Suprapubic skin (tissue), 4 donors: ENCODE measurements around the gene ICAM1. TPM values are rescaled to one million over a fixed set of nuclear protein-coding genes. Genes with fewer than 3 reads are reported as not detected.
A peak's percentile ranks its signal among the peaks of the same experiment; 100 is the strongest.

ENCODE experiments used
- DNase-seq, 2 donors: peaks; one replicate each; pipeline ENCODE4 v3.0.0-alpha.2; 2019; ENCODE audit warnings: low spot score in 2 of 2
- H3K27ac ChIP-seq: fragments of 200-600 bp; sonication (generic); one replicate; pipeline ENCODE4 v1.5.1; 2019
- H3K27me3 ChIP-seq: fragments of 200-600 bp; sonication (generic); one replicate; pipeline ENCODE4 v1.5.1; 2019
- H3K36me3 ChIP-seq: fragments of 200-600 bp; sonication (generic); one replicate; pipeline ENCODE4 v1.5.1; 2019
- H3K4me1 ChIP-seq: fragments of 200-600 bp; sonication (generic); one replicate; pipeline ENCODE4 v1.5.1; 2019
- H3K4me3 ChIP-seq: fragments of 200-600 bp; sonication (generic); one replicate; pipeline ENCODE4 v1.5.1; 2019; ENCODE audit warnings: mild to moderate bottlenecking
- H3K9me3 ChIP-seq: fragments of 200-600 bp; sonication (generic); one replicate; pipeline ENCODE4 v1.5.1; 2019
- EP300 ChIP-seq: sonication (generic); formaldehyde crosslinking; IDR thresholded peaks from one replicate; pipeline ENCODE4 v1.6.1; 2017; ENCODE audit warnings: antibody characterized with exemption
- POLR2A ChIP-seq, 2 donors: fragments of 450-650 bp; IDR thresholded peaks; one replicate each; pipeline ENCODE4 v1.6.1; 2017; ENCODE audit warnings: antibody characterized with exemption in 2 of 2, mild to moderate bottlenecking in 2 of 2, moderate library complexity in 2 of 2
- POLR2AphosphoS5 ChIP-seq, 3 donors: sonication (generic); formaldehyde crosslinking; IDR thresholded peaks; one replicate each; pipeline ENCODE4 v1.6.1; 2017; ENCODE audit warnings: antibody characterized with exemption in 3 of 3
- WGBS: methylation state at CpG from one replicate; pipeline ENCODE4 v1.1.5; 2018; 5-methylcytosine and 5-hydroxymethylcytosine counted together
- total RNA-seq, 4 donors: library from RNA; depleted of rRNA; stranded (reverse); fragments of >200 nt; gene quantifications; one replicate each; pipeline ENCODE4 v1.1.0, GENCODE V29; 2016
- TF ChIP-seq, protein P1 (sequence below), 2 donors: fragments of 200-600 bp in 1 of 2; fragments of 450-650 bp in 1 of 2; sonication (generic) in 1 of 2; IDR thresholded peaks; one replicate each; pipeline ENCODE4 v1.5.1; 2016 to 2019; ENCODE audit warnings: antibody characterized with exemption in 2 of 2, mild to moderate bottlenecking in 1 of 2, moderate library complexity in 1 of 2

ICAM1 gene
- total RNA-seq, 4 donors from 2014 or later, result 9.1 to 11.1 (median 9.6) TPM

GRCh38 chr19:10309423-10309822, 38.5 kb downstream of the ICAM1 start, which contains the start of gene ZGLP1:
ZGLP1 (minus strand) TSS chr19:10309815.
- 88% methylated on average over 19 of the region's 24 CpGs for WGBS
- no peak within 1 kb of the TSS for H3K4me3 ChIP-seq
- no peak for DNase-seq

GRCh38 chr19:10315335-10316214, 44.7 kb downstream of the ICAM1 start, which contains the start of gene FDX2:
FDX2 (minus strand) TSS chr19:10316015; CDS start chr19:10315996, 19 bp downstream.
- H3K36me3 ChIP-seq, result peaks cover 42% of the 10 kb centered on the region
- no peak for TF ChIP-seq POLR2A (IDR thresholded peaks at IDR 0.05)
- TF ChIP-seq EP300, result no peak
- TF ChIP-seq POLR2AphosphoS5 (IDR thresholded peaks at IDR 0.05), result no peak
- TF ChIP-seq, protein P1, sequence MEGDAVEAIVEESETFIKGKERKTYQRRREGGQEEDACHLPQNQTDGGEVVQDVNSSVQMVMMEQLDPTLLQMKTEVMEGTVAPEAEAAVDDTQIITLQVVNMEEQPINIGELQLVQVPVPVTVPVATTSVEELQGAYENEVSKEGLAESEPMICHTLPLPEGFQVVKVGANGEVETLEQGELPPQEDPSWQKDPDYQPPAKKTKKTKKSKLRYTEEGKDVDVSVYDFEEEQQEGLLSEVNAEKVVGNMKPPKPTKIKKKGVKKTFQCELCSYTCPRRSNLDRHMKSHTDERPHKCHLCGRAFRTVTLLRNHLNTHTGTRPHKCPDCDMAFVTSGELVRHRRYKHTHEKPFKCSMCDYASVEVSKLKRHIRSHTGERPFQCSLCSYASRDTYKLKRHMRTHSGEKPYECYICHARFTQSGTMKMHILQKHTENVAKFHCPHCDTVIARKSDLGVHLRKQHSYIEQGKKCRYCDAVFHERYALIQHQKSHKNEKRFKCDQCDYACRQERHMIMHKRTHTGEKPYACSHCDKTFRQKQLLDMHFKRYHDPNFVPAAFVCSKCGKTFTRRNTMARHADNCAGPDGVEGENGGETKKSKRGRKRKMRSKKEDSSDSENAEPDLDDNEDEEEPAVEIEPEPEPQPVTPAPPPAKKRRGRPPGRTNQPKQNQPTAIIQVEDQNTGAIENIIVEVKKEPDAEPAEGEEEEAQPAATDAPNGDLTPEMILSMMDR (IDR thresholded peaks at IDR 0.05), result no peak
- H3K27ac ChIP-seq, result no peak within 1 kb of the TSS
- H3K9me3 ChIP-seq, result no peaks in the 10 kb centered on the region
- H3K4me3 ChIP-seq, result peak within 1 kb of the TSS; percentile 85
- peak; percentile 92 to 94 for DNase-seq
- H3K27me3 ChIP-seq, result no peaks in the 10 kb centered on the region
- H3K4me1 ChIP-seq, result peaks cover 15% of the 10 kb centered on the region
- 1% methylated on average over 24 of the region's 55 CpGs for WGBS

More at GRCh38 chr19:10309423-10309822, 38.5 kb downstream of the ICAM1 start, which contains the start of gene ZGLP1:
- TF ChIP-seq EP300, result no peak
- no peak for TF ChIP-seq POLR2AphosphoS5 (IDR thresholded peaks at IDR 0.05)
- TF ChIP-seq, protein P1 (IDR thresholded peaks at IDR 0.05), result no peak
- no peak for TF ChIP-seq POLR2A (IDR thresholded peaks at IDR 0.05)
- Histone ChIP-seq H3K4me1 (no peaks in the 10 kb centered on the region), H3K27me3 (no peaks in the 10 kb centered on the region), H3K9me3 (no peaks in the 10 kb centered on the region), H3K27ac (no peak within 1 kb of the TSS), H3K36me3 (peaks cover 13% of the 10 kb centered on the region)

- Histone ChIP-seq H3K27ac (no peak overlapping the region), H3K4me3 (peak overlapping the region; percentile 85)
- 66% methylated on average over 10 of the region's 19 CpGs for WGBS
These were observed 45.5 kb downstream of the ICAM1 start for GRCh38 chr19:10316229-10317044.

DNA sequence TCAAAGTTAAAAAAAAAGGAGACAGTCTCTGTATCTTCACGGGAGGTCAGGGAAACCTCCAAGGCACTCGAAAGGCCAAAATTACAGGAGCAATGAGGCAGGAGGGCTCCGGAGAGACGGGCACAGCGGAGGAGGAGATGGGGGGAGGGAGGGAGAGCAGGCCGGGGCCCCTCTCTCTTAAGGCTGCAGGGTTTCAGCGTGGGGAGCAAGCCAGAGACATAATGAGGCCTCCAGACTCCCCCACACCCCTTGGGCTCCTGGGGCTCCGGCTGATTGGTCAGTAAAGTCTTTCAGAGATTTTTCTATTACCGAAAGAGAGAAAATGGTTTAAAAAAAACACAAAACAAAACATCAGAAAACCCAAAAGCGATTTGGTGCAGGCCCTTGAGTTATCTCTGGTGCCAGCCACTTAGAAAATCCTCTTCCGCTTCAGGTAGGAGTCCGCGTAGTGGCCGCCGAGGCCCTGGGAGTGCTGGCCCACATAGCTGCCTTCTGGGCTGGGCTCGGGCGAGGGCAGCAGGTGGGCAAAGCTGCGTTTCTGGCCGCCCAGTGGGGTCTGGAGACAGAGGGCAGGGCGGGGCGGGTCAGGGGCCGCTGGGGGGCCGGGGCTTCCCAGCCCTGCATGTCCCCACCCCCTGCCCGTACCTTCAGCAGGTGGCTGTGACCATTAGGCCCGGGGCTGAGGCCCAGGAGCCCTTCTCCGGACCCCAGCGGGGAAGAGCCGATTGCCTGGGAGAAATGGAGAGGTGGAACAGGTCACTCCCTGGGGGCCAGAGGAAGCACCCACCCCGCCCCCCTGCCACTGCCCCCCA, 46.3 kb downstream of the ICAM1 start:
- H3K27ac ChIP-seq, result no peak overlapping the region
- 81% methylated on average over 20 of the region's 29 CpGs for WGBS
- H3K4me3 ChIP-seq, result no peak overlapping the region
- no peak for DNase-seq
- TF ChIP-seq POLR2A (IDR thresholded peaks at IDR 0.05) (no peak), EP300 (no peak)
- H3K9me3 ChIP-seq, result no peaks in the 10 kb centered on the region
- H3K27me3 ChIP-seq, result no peaks in the 10 kb centered on the region
- H3K36me3 ChIP-seq, result peaks cover 57% of the 10 kb centered on the region
- H3K4me1 ChIP-seq, result peaks cover 15% of the 10 kb centered on the region

More at GRCh38 chr19:10316229-10317044, 45.5 kb downstream of the ICAM1 start:
- peaks cover 15% of the 10 kb centered on the region for H3K4me1 ChIP-seq
- no peak for TF ChIP-seq EP300
- TF ChIP-seq POLR2A (IDR thresholded peaks at IDR 0.05), result no peak
- TF ChIP-seq, protein P1 (IDR thresholded peaks at IDR 0.05), result no peak
- no peak for TF ChIP-seq POLR2AphosphoS5 (IDR thresholded peaks at IDR 0.05)
- peaks cover 49% of the 10 kb centered on the region for H3K36me3 ChIP-seq
- H3K9me3 ChIP-seq, result no peaks in the 10 kb centered on the region
- no peaks in the 10 kb centered on the region for H3K27me3 ChIP-seq
- no peak for DNase-seq

- no peak for DNase-seq
- Histone ChIP-seq H3K9me3 (no peaks in the 10 kb centered on the region), H3K36me3 (peaks cover 61% of the 10 kb centered on the region), H3K27me3 (no peaks in the 10 kb centered on the region), H3K4me1 (peaks cover 15% of the 10 kb centered on the region), H3K4me3 (no peak overlapping the region), H3K27ac (no peak overlapping the region)
- TF ChIP-seq POLR2AphosphoS5 (IDR thresholded peaks at IDR 0.05) (no peak), POLR2A (IDR thresholded peaks at IDR 0.05) (no peak), EP300 (no peak)
- TF ChIP-seq, protein P1 (IDR thresholded peaks at IDR 0.05), result no peak
- 89% methylated on average over 6 of the region's 15 CpGs for WGBS
These were observed 47.0 kb downstream of the ICAM1 start for GRCh38 chr19:10317857-10318462.
